ENCODE results near the gene OTUD5.

GRCh38 chrX:48908600-48908999 is 48.8 kb downstream of the OTUD5 start:
- TF ChIP-seq CTCF (IDR thresholded peaks at IDR 0.05) (no peak), JUN (IDR thresholded peaks at IDR 0.05) (no peak), POLR2A (IDR thresholded peaks at IDR 0.05; ENCODE audit: low read length) (no peak), EP300 (IDR thresholded peaks at IDR 0.05) (no peak), RFX5 (IDR thresholded peaks at IDR 0.05) (no peak), RAD21 (conservative IDR thresholded peaks at IDR 0.05 in 1 of 2, IDR thresholded peaks at IDR 0.05 in 1 of 2) (no peak), RARB (CRISPR knock-in tag; IDR thresholded peaks at IDR 0.05) (no peak)

Data from A549 (cell line).